Mucosa of gallbladder (tissue), 1 donor: ENCODE measurements around the gene DIP2A. TPM values are rescaled to one million over a fixed set of nuclear protein-coding genes. Genes with fewer than 3 reads are reported as not detected.
"Not testable (repeated sequence)": the region's sequence is repeated elsewhere in the genome, so short reads cannot be mapped to it uniquely, and the experiment has no call there.

Experiments
- DNase-seq: peaks from one replicate; pipeline ENCODE4 v3.0.0-alpha.2; 2020; ENCODE audit warnings: low spot score
- total RNA-seq: library from RNA; stranded (reverse); gene quantifications from one replicate; pipeline ENCODE4 v1.2.1, GENCODE V29; 2021
- donor health status: DM: no; HTN: no; CAD: no.

Gene DIP2A
- total RNA-seq, 1 donor from 2014 or later, result 42.5 TPM

GRCh38 chr21:46452710-46453109, 6.0 kb upstream of the DIP2A start:
- DNase-seq, result no peak

GRCh38 chr21:46454142-46454541, 4.5 kb upstream of the DIP2A start:
- no peak for DNase-seq

GRCh38 chr21:46454634-46455390, 3.9 kb upstream of the DIP2A start:
- DNase-seq, result no peak

DNA sequence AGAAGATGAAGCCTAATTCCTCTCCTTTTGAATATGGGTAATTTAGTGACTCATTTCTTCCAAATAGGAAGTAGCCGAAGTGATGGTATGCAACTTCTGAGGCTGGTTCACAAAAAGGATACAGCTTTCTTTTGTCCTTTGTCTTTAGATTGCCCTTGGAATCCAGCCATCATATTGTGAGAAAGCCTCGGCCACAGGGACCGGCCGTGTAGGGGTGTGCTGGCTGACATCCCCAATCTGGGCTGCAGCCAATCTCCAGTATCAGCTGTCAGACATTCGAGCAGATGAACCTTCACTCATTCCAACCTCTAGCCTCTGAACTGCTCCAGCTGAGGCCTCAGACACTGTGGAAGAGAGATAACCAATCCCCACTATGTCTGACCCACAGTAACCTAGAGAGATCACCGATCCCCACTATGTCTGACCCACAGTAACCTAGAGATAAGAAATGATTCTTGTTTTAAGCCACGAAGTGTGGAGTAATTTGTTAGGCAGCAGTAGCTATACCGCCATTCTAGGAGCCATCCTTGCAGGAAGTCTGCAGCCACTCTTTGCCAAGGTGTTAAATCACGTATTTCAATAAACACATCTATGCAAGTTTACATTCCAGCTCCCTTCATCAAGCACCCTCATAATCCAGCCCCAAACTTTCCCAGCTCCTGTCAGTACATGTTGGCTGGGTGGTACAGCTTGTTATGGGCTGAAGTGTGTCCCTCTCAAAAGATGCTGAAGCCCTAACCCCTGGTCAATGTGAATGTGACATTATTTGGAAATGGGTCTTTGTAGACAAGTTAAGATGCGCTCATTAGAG, 2.9 kb upstream of the DIP2A start:
- DNase-seq, result no peak

GRCh38 chr21:46456750-46457149, 1.9 kb upstream of the DIP2A start:
- no peak for DNase-seq

- peak; percentile 19 for DNase-seq
Measured at GRCh38 chr21:46457801-46458314, 833 bp upstream of the DIP2A start.

DNA sequence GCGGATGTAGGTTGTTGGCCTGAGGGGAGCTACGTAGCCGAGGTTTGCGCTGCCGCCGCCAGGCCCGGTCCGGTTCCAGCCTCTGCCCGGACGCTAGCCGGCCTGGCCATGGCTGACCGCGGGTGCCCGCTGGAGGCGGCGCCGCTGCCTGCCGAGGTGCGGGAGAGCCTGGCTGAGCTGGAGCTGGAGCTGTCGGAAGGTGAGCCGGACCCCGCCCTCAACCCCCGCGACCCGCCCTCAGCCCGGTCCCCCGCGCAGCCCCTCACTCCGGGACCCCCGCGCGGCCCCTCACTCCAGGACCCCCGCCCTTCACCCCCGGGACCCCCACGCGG, 299 bp downstream of the DIP2A start:
- DNase-seq, result no peak

- DNase-seq, result peak; percentile 42
Measured at GRCh38 chr21:46459356-46460112, 843 bp downstream of the DIP2A start.

GRCh38 chr21:46461909-46462308, 3.2 kb downstream of the DIP2A start:
- no peak for DNase-seq

GRCh38 chr21:46465153-46465552, 6.5 kb downstream of the DIP2A start:
- not testable (repeated sequence) for DNase-seq

DNA sequence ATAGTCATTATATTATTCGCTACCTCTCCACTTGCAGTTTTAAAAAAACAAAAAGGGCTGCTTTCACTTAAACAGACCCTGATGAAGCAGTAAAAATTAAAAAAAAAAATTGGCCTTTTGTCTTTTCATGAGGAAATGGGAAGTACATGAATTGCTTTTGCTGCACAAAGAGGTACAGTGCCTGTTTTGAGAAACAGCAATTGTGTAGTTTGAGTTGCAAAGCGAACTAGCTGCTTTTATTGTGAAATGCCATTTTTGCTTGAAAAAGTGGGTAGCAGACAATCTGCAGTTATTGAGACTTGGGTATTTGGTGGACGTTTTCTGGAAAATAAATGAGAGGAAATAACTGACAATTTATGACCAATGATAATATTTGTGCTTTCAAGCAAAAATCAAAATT, 7.0 kb downstream of the DIP2A start:
- no peak for DNase-seq

DNA sequence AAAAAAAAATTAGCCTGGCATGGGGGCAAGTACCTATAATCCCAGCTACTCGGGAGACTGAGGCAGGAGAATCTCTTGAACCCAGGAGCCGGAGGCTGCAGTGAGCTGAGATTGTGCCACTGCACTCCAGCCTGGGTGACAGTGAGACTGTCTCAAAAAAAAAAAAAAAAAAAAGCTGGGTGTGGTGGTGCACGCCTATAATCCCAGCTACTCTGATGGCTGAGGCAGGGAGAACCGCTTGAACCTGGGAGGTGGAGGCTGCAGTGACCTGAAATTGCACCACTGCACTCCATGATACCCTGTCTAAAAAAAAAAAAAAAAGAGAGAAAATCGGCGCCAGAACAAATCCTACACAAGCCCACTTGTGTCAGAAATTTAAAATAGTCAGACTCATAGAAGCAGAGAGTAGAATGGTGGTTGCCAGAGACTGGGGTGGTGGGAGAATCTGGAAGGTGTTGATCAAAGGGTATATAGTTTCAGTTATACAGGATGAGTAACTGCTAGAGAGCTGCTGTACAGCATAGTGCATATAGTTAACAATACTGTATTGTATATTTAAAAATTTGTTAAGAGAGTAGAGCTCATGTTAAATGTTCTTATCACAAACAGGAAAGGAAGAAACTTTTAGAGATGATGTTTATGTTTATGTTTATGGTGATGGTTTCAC, 9.6 kb downstream of the DIP2A start:
- no peak for DNase-seq

- DNase-seq, result no peak
Measured at GRCh38 chr21:46469275-46469674, 10.6 kb downstream of the DIP2A start.

- DNase-seq, result no peak
Measured at GRCh38 chr21:46471514-46471913, 12.8 kb downstream of the DIP2A start.

DNA sequence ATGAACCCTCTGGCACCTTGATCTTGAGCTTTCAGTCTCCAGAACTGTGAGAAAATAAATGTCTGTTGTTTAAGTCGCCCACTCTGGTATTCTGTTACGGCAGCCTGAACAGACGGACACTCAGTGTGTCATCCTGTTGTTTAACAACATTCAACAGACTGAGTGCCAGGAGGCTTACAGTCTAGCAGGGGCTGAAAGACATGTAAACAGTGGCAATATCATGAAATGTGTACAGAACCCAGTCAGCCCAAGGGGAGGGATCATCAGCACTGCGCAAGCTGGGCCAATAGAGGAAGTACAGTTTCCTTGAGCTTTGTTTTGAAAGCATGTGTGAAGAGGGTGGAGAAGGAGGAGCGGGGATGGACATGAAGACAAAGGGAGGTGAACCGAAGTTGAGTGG, 13.6 kb downstream of the DIP2A start:
- DNase-seq, result no peak

DNA sequence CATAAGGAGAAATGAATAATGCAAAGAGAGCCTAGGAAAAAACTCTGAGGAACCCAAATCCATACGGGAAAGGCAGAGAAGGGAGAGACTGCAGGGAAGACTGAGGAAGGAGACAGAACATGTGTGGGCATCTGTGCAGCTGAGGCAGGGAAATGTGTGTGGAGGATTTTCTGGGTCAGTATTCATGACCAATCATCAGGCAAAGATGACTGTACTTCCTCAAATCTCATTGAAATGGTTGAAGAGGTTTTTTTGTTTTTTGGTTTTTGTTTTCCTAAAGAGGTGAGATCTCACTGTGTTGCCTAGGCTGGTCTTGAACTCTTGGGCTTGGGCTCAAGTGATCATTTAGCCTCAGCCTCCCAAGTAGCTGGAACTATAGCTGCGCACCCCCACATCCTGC, 15.7 kb downstream of the DIP2A start:
- DNase-seq, result no peak

DNA sequence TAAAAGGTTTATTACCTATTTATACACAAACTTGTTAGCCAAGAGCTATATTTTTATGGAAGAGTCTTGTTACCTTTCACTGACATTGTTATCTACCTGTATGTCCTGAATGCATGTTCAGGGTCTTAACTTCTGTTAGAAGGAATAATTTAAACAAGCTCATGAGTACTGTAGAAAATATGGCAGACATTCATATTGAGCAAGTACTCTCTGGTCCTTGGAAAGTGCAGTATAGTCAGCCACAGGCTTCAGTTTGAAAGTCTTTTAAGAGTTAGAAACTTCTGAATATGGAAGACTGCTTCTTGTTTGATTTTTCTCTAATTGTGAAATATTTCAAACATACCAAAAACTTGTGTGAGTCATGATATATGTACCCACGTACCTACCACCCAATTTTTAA, 16.6 kb downstream of the DIP2A start:
- DNase-seq, result no peak

GRCh38 chr21:46477765-46478164, 19.1 kb downstream of the DIP2A start:
- no peak for DNase-seq

DNA sequence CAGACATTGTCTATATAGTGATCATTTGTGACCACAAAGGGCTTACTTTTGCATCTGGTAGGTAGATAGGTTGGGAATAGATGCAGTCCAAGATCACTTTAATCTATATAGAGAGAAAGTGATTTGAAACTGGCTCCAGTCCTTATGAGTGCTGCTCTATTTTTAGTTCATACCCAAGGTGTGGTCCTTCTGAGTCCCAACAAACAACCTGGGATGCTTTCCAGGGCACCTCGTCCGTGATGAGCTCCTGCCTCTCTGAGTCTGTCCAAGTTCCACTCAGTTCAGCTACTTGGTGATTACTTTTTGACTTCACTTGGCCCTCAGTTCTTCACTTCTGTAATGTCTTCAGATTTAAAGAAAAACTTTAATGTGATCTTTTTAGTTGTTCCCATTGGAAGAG, 20.2 kb downstream of the DIP2A start:
- DNase-seq, result no peak

DNA sequence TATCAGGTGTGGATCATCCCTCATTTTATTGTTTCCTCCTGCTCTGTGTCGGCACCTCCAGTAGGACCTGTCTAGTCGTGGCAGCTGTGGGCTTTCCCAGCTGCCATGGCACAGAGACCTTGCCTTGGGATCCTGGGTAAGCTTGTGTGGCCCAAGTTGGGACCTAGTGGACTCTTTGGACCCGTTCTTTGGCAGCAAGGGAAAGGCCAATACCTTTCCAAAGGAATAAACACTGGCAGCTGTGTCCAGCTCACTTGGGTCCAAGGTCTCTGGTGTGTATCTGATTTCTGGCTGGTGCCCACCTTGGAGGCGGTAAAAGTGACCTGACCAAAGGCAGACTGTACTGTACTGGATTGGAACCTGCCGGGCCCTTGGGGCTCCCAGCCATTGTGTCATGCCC, 21.8 kb downstream of the DIP2A start:
- no peak for DNase-seq

GRCh38 chr21:46482225-46482845, 23.6 kb downstream of the DIP2A start:
- DNase-seq, result no peak
